GM12878 (cell line): ENCODE measurements around the gene FLAD1. TPM values are rescaled to one million over a fixed set of nuclear protein-coding genes. Genes with fewer than 3 reads are reported as not detected.

ENCODE experiments used
- ATAC-seq: fragments of 200-7000 bp; cut with Tn5 transposase; 3 replicates; pipeline ENCODE4 v1.9.1; 2020; ENCODE audit warnings: mild to moderate bottlenecking, moderate library complexity
- BruUV-seq: library from RNA; stranded (reverse); fragments of 400-500 nt; replicated peaks from 2 replicates; lab custom pipeline; 2021; lab: Mats Ljungman, UMichigan
- CTCF ChIA-PET: fragments of 300-600 bp; sonication (Branson Sonifier 250); formaldehyde crosslinking; extraction: SDS; loops from one replicate; lab custom pipeline; 2021; ENCODE audit warnings: inconsistent platforms; lab: Yijun Ruan, JAX
- POLR2A ChIA-PET: fragments of 350-600 bp; formaldehyde crosslinking; extraction: SDS; loops from one replicate; lab custom pipeline; 2021; ENCODE audit warnings: inconsistent platforms; lab: Charles Lee
- RAD21 ChIA-PET: fragments of 300-600 bp; sonication (Branson Sonifier 250); formaldehyde crosslinking; loops from one replicate; lab custom pipeline; 2023; ENCODE audit warnings: antibody characterized with exemption; ENCODE audit not compliant: unreplicated experiment; lab: Charles Lee
- SMC1A ChIA-PET: fragments of 300-600 bp; sonication (Branson Sonifier 250); formaldehyde crosslinking; loops from one replicate; lab custom pipeline; 2023; ENCODE audit not compliant: unreplicated experiment, uncharacterized antibody; lab: Charles Lee
- DNase-seq: peaks from one replicate; pipeline ENCODE4 v3.0.0-alpha.2; 2011; ENCODE audit warnings: low read depth, low spot score
- FAIRE-seq: peaks from 3 replicates; lab custom pipeline; 2011; peaks lifted over from hg19 to GRCh38; lab: Jason Lieb, UNC
- H2AFZ ChIP-seq: 2 replicates; pipeline ENCODE4 v1.6.0; 2011; ENCODE audit warnings: low read depth, low read length, control low read depth; ENCODE audit not compliant: control insufficient read depth
- H3K27ac ChIP-seq: 2 replicates; pipeline ENCODE4 v1.5.1; 2011; ENCODE audit warnings: control low read depth; ENCODE audit not compliant: control insufficient read depth, insufficient read depth
- H3K27me3 ChIP-seq, 2 experiments: replicated peaks in 1 of 2; 2 replicates each; pipeline versions ENCODE4 v1.6.0 to v1.6.1; 2011; ENCODE audit warnings: low read length in 1 of 2; ENCODE audit not compliant: control insufficient read depth in 2 of 2, insufficient read depth in 2 of 2
- H3K36me3 ChIP-seq, 2 experiments: 2 replicates each; pipeline ENCODE4 v1.5.1; 2011; ENCODE audit warnings: low read length in 1 of 2; ENCODE audit not compliant: control insufficient read depth in 2 of 2, insufficient read depth in 2 of 2
- H3K4me1 ChIP-seq: 2 replicates; pipeline ENCODE4 v1.6.1; 2011; ENCODE audit warnings: mild to moderate bottlenecking, low read length, moderate library complexity, mixed read lengths; ENCODE audit not compliant: control insufficient read depth, insufficient read depth
- H3K4me2 ChIP-seq: 2 replicates; pipeline ENCODE4 v1.6.0; 2011; ENCODE audit warnings: control low read depth; ENCODE audit not compliant: control insufficient read depth, insufficient read depth
- H3K4me3 ChIP-seq: fragments of 200-600 bp; sonication (generic); 2 replicates; pipeline ENCODE4 v1.5.1; 2016
- H3K79me2 ChIP-seq: 2 replicates; pipeline ENCODE4 v1.6.0; 2011; ENCODE audit warnings: low read length; ENCODE audit not compliant: control insufficient read depth, insufficient read depth
- H3K9ac ChIP-seq: 2 replicates; pipeline ENCODE4 v1.8.0; 2011; ENCODE audit warnings: low read length, control low read depth, mixed read lengths; ENCODE audit not compliant: control insufficient read depth, insufficient read depth
- H3K9me3 ChIP-seq: replicated peaks from 3 replicates; pipeline ENCODE4 v1.5.1; 2011; ENCODE audit warnings: mild to moderate bottlenecking, low read length; ENCODE audit not compliant: control insufficient read depth, insufficient read depth
- H4K20me1 ChIP-seq: 2 replicates; pipeline ENCODE4 v1.6.0; 2011; ENCODE audit not compliant: control insufficient read depth, insufficient read depth
- KDM1A ChIP-seq: fragments of 200-600 bp; sonication (generic); IDR thresholded peaks from 2 replicates; pipeline ENCODE4 v1.6.1; 2016; ENCODE audit warnings: borderline replicate concordance
- MEF2B ChIP-seq: fragments of 450-650 bp; IDR thresholded peaks from 2 replicates; pipeline ENCODE4 v1.6.1; 2018; ENCODE audit warnings: mild to moderate bottlenecking, moderate library complexity; ENCODE audit not compliant: partially characterized antibody, poor library complexity, severe bottlenecking
- SMC3 ChIP-seq: IDR thresholded peaks from 2 replicates; pipeline ENCODE4 v1.6.1; 2011; ENCODE audit warnings: low read length, improper control_type of control experiment, borderline replicate concordance
- STAT1 ChIP-seq: fragments of 450-650 bp; conservative IDR thresholded peaks from 2 replicates; pipeline ENCODE4 v1.6.1; 2014; ENCODE audit warnings: antibody characterized with exemption, mild to moderate bottlenecking
- ZBED1 ChIP-seq: IDR thresholded peaks from 2 replicates; pipeline ENCODE4 v1.6.1; 2016; ENCODE audit warnings: borderline replicate concordance
- WGBS: methylation state at CpG from one replicate; pipeline ENCODE4 v1.1.6; 2016; ENCODE audit warnings: low lambda C conversion rate; ENCODE audit not compliant: insufficient replicate concordance, insufficient coverage; ENCODE audit errors: missing lambda C conversion rate; 5-methylcytosine and 5-hydroxymethylcytosine counted together
- in situ Hi-C: fragments of 300-500 bp; cut with MboI; formaldehyde crosslinking; loops from 9 replicates; pipeline ENCODE4 v1.14.3; 2018; ENCODE audit warnings: mixed read lengths
- intact Hi-C: fragments of 100-400 bp; cut with micrococcal nuclease; formaldehyde crosslinking; loops from one replicate; pipeline ENCODE4 v1.14.2; 2022; ENCODE audit not compliant: unreplicated experiment
- polyA plus RNA-seq, 11 experiments: library from polyadenylated mRNA; depleted of rRNA in 4 of 11; unstranded in 6 of 11; stranded (reverse) in 5 of 11; fragments of >200 nt; fragmentation: Nextera tagmentation in 4 of 11; fragmentation: Illumina TruSeq in 1 of 11; extraction: Ambion mirVana in 4 of 11; extraction: Trizol in 1 of 11; gene quantifications; 1 replicate in 1 of 11; 2 replicates in 10 of 11; pipeline versions ENCODE4 v1.2.1 to v1.2.3, GENCODE V29; 2011 to 2016; ENCODE audit warnings: inconsistent platforms in 2 of 11, missing spikeins in 2 of 11, low read depth in 1 of 11
- total RNA-seq, 4 experiments: library from RNA; depleted of rRNA in 3 of 4; stranded (reverse); fragments of >200 nt in 3 of 4; fragmentation: Illumina TruSeq in 1 of 4; extraction: Trizol in 1 of 4; gene quantifications; 2 replicates each; pipeline versions ENCODE4 v1.2.1 to v1.2.3, GENCODE V29; 2013 to 2021
- TF ChIP-seq, protein P1 (sequence below): fragments of 450-650 bp; IDR thresholded peaks from 2 replicates; pipeline ENCODE4 v1.6.1; 2016; ENCODE audit warnings: mild to moderate bottlenecking, moderate library complexity, borderline replicate concordance
- TF ChIP-seq, protein P2 (sequence below): fragments of 450-650 bp; IDR thresholded peaks from 2 replicates; pipeline ENCODE4 v1.6.1; 2017; ENCODE audit warnings: mild to moderate bottlenecking, low read depth, inconsistent platforms; ENCODE audit not compliant: poor library complexity, severe bottlenecking
- TF ChIP-seq, protein P3 (sequence below): IDR thresholded peaks from 2 replicates; pipeline ENCODE4 v1.6.1; 2012; ENCODE audit warnings: low read depth, low read length, improper control_type of control experiment

Gene FLAD1
- total and polyA plus RNA-seq, 10 of the 15 experiments (the other 5 are each of a cell fraction or from before 2014, with no cell fraction given) = 22.9 to 93.4 (median 56.6) TPM

DNA sequence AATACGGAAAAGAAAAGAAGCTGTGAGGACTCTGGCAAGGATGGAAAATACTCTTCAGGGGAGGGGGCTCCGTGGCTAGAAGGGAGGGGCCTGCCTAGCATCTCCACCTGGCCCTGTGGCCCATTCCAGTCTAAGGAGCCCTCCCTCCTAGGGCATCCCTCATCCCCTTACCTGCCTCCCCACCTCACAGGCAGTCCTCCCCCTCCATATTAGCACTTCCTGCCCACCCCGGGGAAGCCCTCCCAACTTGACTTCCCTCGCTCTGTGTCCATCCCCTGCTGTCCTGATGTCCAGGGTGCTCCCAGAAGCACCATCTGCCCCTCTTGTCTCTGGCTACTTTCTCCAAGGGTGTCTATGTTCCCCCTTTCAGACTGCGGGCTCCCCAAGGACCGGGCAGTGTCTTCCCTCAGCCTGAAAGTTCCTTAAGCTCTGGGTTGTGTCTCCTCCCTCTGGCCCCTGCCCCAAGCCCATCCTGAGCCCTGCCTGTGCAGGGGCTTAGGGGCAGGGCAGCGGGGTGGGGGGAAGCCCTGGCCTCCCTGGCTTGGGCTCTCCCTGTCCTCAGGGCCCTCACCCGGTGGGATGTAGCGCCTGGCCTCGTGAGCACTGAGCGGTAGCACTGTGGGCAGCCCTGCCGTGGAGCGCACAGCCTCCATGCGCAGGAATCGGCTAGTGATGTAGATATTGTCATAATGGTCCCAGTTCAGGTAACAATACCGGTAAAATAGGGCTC, 46.5 kb downstream of the FLAD1 start:
- DNase-seq (no peak), FAIRE-seq (no peak), ATAC-seq (no peak)
- Histone ChIP-seq H3K9ac (no peak overlapping the region), H3K36me3 (no peaks in the 10 kb centered on the region), H4K20me1 (no peaks in the 10 kb centered on the region), H2AFZ (no peak overlapping the region), H3K4me3 (no peak overlapping the region), H3K9me3 (no peaks in the 10 kb centered on the region), H3K27me3 (no peaks in the 10 kb centered on the region; a peak in 2 of 4 replicates), H3K4me1 (no peaks in the 10 kb centered on the region), H3K79me2 (no peaks in the 10 kb centered on the region), H3K4me2 (no peak overlapping the region), H3K27ac (no peak overlapping the region)
- no TSS peak for BruUV-seq
- intact Hi-C loops = no loop called here
- ChIA-PET CTCF (no interaction called here), RAD21 (no interaction called here), SMC1A (no interaction called here), POLR2A (no interaction called here)
- in situ Hi-C loops = no loop called here
- no peak for TF ChIP-seq SMC3
- TF ChIP-seq, protein P1, sequence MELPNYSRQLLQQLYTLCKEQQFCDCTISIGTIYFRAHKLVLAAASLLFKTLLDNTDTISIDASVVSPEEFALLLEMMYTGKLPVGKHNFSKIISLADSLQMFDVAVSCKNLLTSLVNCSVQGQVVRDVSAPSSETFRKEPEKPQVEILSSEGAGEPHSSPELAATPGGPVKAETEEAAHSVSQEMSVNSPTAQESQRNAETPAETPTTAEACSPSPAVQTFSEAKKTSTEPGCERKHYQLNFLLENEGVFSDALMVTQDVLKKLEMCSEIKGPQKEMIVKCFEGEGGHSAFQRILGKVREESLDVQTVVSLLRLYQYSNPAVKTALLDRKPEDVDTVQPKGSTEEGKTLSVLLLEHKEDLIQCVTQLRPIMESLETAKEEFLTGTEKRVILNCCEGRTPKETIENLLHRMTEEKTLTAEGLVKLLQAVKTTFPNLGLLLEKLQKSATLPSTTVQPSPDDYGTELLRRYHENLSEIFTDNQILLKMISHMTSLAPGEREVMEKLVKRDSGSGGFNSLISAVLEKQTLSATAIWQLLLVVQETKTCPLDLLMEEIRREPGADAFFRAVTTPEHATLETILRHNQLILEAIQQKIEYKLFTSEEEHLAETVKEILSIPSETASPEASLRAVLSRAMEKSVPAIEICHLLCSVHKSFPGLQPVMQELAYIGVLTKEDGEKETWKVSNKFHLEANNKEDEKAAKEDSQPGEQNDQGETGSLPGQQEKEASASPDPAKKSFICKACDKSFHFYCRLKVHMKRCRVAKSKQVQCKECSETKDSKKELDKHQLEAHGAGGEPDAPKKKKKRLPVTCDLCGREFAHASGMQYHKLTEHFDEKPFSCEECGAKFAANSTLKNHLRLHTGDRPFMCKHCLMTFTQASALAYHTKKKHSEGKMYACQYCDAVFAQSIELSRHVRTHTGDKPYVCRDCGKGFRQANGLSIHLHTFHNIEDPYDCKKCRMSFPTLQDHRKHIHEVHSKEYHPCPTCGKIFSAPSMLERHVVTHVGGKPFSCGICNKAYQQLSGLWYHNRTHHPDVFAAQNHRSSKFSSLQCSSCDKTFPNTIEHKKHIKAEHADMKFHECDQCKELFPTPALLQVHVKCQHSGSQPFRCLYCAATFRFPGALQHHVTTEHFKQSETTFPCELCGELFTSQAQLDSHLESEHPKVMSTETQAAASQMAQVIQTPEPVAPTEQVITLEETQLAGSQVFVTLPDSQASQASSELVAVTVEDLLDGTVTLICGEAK = no peak
- TF ChIP-seq KDM1A = no peak
- TF ChIP-seq STAT1 = no peak
- TF ChIP-seq, protein P2, sequence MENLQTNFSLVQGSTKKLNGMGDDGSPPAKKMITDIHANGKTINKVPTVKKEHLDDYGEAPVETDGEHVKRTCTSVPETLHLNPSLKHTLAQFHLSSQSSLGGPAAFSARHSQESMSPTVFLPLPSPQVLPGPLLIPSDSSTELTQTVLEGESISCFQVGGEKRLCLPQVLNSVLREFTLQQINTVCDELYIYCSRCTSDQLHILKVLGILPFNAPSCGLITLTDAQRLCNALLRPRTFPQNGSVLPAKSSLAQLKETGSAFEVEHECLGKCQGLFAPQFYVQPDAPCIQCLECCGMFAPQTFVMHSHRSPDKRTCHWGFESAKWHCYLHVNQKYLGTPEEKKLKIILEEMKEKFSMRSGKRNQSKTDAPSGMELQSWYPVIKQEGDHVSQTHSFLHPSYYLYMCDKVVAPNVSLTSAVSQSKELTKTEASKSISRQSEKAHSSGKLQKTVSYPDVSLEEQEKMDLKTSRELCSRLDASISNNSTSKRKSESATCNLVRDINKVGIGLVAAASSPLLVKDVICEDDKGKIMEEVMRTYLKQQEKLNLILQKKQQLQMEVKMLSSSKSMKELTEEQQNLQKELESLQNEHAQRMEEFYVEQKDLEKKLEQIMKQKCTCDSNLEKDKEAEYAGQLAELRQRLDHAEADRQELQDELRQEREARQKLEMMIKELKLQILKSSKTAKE = no peak
- no peak for TF ChIP-seq ZBED1
- TF ChIP-seq, protein P3, sequence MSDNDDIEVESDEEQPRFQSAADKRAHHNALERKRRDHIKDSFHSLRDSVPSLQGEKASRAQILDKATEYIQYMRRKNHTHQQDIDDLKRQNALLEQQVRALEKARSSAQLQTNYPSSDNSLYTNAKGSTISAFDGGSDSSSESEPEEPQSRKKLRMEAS = no peak
- no peak for TF ChIP-seq MEF2B
- 66% methylated on average over 15 of the region's 16 CpGs for WGBS
